ENCODE results near the gene CETN1.

Gene CETN1

GRCh38 chr18:577643-578375 lies 2.4 kb upstream of the CETN1 start:
- no peak for DNase-seq

- no peak for DNase-seq
These were observed 942 bp upstream of the CETN1 start for GRCh38 chr18:579238-579637.

- no peak for DNase-seq
These were observed 916 bp downstream of the CETN1 start for GRCh38 chr18:581096-581495.

GRCh38 chr18:582465-582864 lies 2.3 kb downstream of the CETN1 start:
- no peak for DNase-seq

GRCh38 chr18:595068-595467 lies 14.9 kb downstream of the CETN1 start:
- no peak for DNase-seq

- DNase-seq, result no peak
These were observed 15.4 kb downstream of the CETN1 start for GRCh38 chr18:595571-595970.

GRCh38 chr18:596288-596881 lies 16.2 kb downstream of the CETN1 start:
- DNase-seq, result peak; percentile 19

GRCh38 chr18:598124-598589 lies 18.0 kb downstream of the CETN1 start:
- no peak for DNase-seq

- no peak for DNase-seq
These were observed 19.9 kb downstream of the CETN1 start for GRCh38 chr18:600107-600506.

- DNase-seq, result no peak
These were observed 24.6 kb downstream of the CETN1 start for GRCh38 chr18:604771-605170.

- no peak for DNase-seq
These were observed 27.8 kb downstream of the CETN1 start for GRCh38 chr18:607930-608329.

GRCh38 chr18:610214-610928 lies 30.2 kb downstream of the CETN1 start:
- no peak for DNase-seq

GRCh38 chr18:612156-612555 lies 32.0 kb downstream of the CETN1 start:
- DNase-seq, result no peak

GRCh38 chr18:614193-614592 lies 34.0 kb downstream of the CETN1 start:
- no peak for DNase-seq

GRCh38 chr18:615092-615521 lies 34.9 kb downstream of the CETN1 start:
- DNase-seq, result no peak

- DNase-seq, result no peak
These were observed 35.6 kb downstream of the CETN1 start for GRCh38 chr18:615773-616172.

- no peak for DNase-seq
These were observed 36.3 kb downstream of the CETN1 start for GRCh38 chr18:616380-616995.

GRCh38 chr18:617970-618504 lies 37.9 kb downstream of the CETN1 start:
- no peak for DNase-seq

- DNase-seq, result no peak
These were observed 38.4 kb downstream of the CETN1 start for GRCh38 chr18:618618-619017.

- DNase-seq, result no peak
These were observed 41.3 kb downstream of the CETN1 start for GRCh38 chr18:621291-622043.

GRCh38 chr18:622289-622688 lies 42.1 kb downstream of the CETN1 start:
- DNase-seq, result no peak

Data from activated T-cell treated with anti-CD3 and anti-CD28 coated beads, Interleukin-2, amount 50 U/mL, for 1 hour (primary cell).